MM.1S (cell line): ENCODE data around the gene LIMCH1.

Experiments used
- EZH2 ChIP-seq: fragments of 300-600 bp; sonication (generic); optimal IDR thresholded peaks from 2 replicates; pipeline ENCODE3; 2017; ENCODE audit warnings: low read depth, mild to moderate bottlenecking, antibody characterized with exemption, low read length, mixed read lengths
- EZH2phosphoT487 ChIP-seq: fragments of 300-600 bp; sonication (generic); IDR thresholded peaks from 2 replicates; pipeline ENCODE4 v1.6.1; 2018; ENCODE audit warnings: antibody characterized with exemption, low read length
- TF ChIP-seq, protein P1 (sequence below): fragments of 300-600 bp; sonication (generic); IDR thresholded peaks from 2 replicates; pipeline ENCODE4 v1.5.1; 2016; ENCODE audit warnings: antibody characterized with exemption, low read length, mixed read lengths

- TF ChIP-seq EZH2 (no peak), EZH2phosphoT487 (no peak)
- TF ChIP-seq, protein P1, sequence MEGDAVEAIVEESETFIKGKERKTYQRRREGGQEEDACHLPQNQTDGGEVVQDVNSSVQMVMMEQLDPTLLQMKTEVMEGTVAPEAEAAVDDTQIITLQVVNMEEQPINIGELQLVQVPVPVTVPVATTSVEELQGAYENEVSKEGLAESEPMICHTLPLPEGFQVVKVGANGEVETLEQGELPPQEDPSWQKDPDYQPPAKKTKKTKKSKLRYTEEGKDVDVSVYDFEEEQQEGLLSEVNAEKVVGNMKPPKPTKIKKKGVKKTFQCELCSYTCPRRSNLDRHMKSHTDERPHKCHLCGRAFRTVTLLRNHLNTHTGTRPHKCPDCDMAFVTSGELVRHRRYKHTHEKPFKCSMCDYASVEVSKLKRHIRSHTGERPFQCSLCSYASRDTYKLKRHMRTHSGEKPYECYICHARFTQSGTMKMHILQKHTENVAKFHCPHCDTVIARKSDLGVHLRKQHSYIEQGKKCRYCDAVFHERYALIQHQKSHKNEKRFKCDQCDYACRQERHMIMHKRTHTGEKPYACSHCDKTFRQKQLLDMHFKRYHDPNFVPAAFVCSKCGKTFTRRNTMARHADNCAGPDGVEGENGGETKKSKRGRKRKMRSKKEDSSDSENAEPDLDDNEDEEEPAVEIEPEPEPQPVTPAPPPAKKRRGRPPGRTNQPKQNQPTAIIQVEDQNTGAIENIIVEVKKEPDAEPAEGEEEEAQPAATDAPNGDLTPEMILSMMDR = peak; percentile 88
These were observed 123.6 kb downstream of the LIMCH1 start for GRCh38 chr4:41661442-41662076.
